GM19324 (cell line): Measurements from ENCODE around the gene IZUMO2.
"Not testable (repeated sequence)": the region's sequence is repeated elsewhere in the genome, so short reads cannot be mapped to it uniquely, and the experiment has no call there.

Experiments
- ATAC-seq: cut with Tn5 transposase; IDR thresholded peaks from one replicate; pipeline ENCODE4 v1.9.1; 2021; ENCODE audit warnings: mild to moderate bottlenecking, moderate library complexity; ENCODE audit not compliant: unreplicated experiment, low FRiP score

The IZUMO2 gene

GRCh38 chr19:50140118-50140845 is 22.8 kb downstream of the IZUMO2 start:
- not testable (repeated sequence) for ATAC-seq

GRCh38 chr19:50136603-50137365 is 26.3 kb downstream of the IZUMO2 start:
- ATAC-seq = not testable (repeated sequence)

DNA sequence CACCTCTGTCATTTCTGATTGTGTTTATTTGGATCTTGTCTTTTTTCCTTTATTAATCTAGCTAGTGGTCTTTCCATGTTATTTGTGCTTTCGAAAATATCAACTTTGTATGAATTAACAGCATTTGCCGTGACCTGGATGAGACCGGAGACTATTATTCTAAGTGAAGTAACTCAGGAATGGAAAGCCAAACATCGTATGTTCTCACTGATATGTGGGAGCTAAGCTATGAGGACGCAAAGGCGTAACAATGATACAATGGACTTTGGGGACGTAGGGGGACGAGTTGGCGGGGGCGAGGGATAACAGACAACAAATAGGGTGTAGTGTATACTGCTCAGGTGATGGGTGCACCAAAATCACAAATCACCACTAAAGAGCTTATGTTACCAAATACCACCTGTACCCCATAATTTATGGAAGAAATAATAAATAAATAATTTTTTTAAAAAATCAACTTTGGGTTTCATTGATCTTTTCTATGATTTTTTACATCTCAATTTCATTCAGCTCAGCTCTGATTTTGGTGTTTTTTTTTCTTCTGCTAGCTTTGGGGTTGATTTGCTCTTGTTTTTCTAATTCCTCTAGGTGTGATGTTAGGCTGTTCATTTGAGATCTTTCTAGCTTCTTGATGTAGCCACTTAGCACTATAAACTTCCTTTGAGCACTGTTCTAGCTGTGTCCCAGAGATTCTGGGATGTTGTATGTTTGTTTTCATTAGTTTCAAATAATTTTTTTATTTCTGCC is 27.1 kb downstream of the IZUMO2 start:
- ATAC-seq = not testable (repeated sequence)

- not testable (repeated sequence) for ATAC-seq
Measured at GRCh38 chr19:50134777-50135719, 28.0 kb downstream of the IZUMO2 start.

GRCh38 chr19:50133518-50134492 is 29.3 kb downstream of the IZUMO2 start:
- ATAC-seq = not testable (repeated sequence)

- ATAC-seq = not testable (repeated sequence)
Measured at GRCh38 chr19:50104012-50104411, 59.1 kb downstream of the IZUMO2 start.

DNA sequence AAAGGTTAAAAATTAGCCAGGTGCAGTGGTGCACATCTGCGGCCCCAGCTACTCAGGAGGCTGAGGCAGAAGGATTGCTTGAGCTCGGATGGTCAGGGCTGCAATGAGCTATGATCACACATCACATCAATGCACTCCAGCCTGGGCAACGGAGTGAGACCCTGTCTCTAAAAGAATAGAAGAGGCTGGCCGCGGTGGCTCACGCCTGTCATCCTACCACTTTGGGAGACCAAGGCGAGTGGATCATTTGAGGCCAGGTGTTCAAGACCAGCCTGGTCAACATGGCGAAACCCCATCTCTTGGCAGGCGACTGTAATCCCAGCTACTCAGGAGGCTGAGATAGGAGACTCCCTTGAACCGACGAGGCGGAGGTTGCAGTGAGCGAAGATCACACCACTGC is 59.7 kb downstream of the IZUMO2 start:
- not testable (repeated sequence) for ATAC-seq
